RPMI7951 (cell line): ENCODE results near the gene PTPRR. TPM values are rescaled to one million over a fixed set of nuclear protein-coding genes. Genes with fewer than 3 reads are reported as not detected.
A peak's percentile ranks its signal among the peaks of the same experiment; 100 is the strongest.

ENCODE experiments used
- DNase-seq: peaks from one replicate; pipeline ENCODE4 v3.0.0-alpha.2; 2012; ENCODE audit warnings: low read depth
- total RNA-seq: library from RNA; depleted of rRNA; stranded (reverse); fragments of >200 nt; shearing (Covaris generic); gene quantifications from 2 replicates; pipeline ENCODE4 v1.2.3, GENCODE V29; 2014

The PTPRR gene
- total RNA-seq, 1 experiment from 2014 or later: 9.0 TPM

DNA sequence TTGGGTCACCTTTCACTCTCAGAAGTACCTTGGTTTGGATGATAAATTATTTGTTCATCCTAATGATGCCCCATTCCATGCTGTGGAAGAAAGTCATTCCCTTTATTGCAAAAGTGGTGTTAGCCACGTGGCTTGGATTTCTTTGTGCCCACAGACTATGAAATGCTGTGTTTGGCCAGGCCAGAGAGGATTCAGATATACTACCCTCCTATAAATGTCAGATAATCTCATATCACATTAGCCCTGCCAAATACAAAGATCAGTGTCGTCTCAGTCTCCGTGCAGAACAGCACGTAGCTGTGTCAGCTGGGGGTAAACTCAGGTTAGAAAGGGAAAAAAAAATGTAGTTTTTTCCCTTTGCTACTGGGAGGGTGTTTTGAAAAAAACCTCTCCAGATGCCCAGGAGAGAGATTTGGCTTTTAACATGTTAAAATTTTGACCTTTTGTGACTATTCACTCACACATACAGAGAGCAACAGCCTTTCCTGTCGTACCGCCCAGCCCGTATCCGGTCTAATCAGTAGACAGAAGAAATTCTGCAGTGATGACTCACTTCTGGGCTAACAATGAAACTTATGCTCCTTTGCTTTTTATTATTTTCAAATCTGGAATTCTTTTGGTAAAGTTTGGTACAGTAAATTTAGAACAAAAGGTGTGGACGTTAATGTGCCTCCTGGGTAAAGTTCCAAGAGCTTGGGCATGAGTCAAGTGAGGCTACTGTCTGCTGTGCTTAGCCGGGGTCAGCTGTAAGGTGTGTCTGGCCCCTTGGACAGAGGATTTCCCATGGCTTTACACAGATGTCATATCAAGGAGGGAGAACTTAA is 274.8 kb downstream of the PTPRR start:
- peak; percentile 97 for DNase-seq

DNA sequence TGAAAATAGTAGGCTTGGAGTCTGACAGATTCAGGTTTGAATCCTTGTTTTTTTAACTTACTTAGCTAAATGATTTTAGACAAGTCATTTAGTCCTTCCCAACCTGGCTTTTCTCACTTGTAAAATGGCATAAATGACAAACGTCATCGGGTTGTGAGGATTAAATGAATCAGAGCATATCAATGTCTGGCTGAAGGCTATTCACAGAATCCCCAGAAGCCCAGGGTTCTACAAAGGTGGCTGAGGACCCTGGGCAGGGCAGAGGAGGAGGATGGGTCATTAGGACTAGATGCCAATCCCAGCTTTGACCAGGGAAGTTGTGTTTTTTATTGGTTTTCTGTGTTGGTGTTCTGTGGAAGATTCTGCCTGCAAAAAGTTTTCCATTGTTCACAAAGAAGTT is 275.7 kb downstream of the PTPRR start:
- no peak for DNase-seq

DNA sequence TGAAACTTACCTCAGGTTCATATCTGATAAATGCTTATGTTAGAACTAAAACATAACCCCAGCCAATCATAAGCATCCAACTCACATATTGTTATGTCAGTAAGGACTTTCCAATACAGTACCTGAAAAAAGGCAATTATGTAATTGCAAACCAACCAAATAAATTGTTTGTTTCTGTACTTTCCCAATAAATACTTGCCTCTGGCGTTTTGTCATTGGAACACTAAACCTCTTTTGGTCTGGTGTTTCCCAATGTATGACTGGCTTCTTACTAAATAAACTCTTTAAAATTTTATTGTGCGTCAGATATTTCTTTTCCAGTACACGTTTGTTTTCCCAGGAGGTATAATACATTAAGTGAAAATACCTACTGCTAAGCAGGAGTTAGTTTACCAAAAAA is 276.6 kb downstream of the PTPRR start:
- no peak for DNase-seq

DNA sequence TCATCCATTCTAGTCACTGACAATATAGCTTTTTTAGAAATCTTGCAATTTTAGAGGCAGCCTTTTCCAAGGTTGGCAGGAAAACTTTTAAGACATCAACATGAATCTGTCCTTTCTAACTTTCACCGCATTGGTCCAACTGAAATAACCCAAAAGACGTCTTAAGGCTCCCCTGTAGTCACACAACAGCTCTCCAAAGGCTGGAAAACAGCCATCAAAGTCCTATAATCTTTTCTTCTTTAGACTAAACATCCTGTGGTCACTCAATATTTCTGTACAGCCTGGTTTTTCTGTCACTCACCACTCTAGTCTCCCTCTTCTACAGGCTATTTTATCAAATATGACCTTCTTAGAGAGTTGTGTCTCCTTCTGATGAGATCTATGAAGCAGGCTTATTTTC is 278.8 kb downstream of the PTPRR start:
- DNase-seq: no peak

DNA sequence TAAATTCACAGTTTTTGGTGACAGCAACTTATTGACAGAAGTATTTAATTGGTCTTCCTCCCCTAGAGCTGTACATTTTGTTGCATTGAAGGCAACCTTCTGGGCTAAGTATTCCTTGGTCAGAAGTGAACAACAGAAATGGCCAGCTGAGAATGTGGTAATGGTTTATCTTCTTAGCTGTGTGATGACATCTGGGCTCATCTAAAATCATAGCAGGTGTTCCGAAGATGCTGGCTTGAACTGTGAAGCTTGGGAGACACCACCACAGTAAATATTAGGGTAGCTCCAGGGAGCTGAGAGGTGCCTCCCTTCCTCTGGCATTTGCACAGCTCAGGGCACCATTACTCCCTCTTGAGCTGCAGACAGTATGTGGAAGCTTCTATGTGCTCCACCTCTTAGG is 279.6 kb downstream of the PTPRR start:
- DNase-seq: no peak

DNA sequence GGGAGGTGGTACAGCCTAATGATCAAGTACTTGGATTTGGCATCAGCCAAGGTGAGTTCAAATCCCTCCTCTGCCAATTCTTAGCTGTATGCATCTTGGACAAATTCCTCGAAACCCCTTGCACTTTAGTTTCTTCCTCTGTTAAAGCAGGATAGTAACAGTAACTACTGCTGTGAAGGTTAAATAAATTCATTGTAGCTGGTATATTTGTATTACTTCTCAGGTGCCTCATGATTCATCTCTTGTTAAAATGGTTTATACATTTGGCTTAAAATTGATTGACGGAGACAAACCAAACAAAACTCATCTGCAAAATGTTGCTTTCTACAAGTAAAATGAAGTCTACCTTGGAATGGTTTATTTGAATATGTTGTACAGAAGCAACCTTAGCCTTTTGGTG is 281.0 kb downstream of the PTPRR start:
- no peak for DNase-seq

- peak; percentile 65 for DNase-seq
Measured at GRCh38 chr12:70638639-70639360, 281.7 kb downstream of the PTPRR start.

GRCh38 chr12:70637303-70638085 is 283.0 kb downstream of the PTPRR start, which contains the start of gene PTPRB:
Gene PTPRB (minus strand): TSS chr12:70637429. CDS start chr12:70637395, 34 bp downstream.
- DNase-seq: no peak

- DNase-seq: no peak
Measured at GRCh38 chr12:70635755-70636154, 284.8 kb downstream of the PTPRR start.

- peak; percentile 76 for DNase-seq
Measured at GRCh38 chr12:70628701-70629480, 291.6 kb downstream of the PTPRR start.

- peak; percentile 62 for DNase-seq
Measured at GRCh38 chr12:70627677-70628076, 292.9 kb downstream of the PTPRR start.

- DNase-seq: no peak
Measured at GRCh38 chr12:70626180-70626579, 294.4 kb downstream of the PTPRR start.

- DNase-seq: peak; percentile 44
Measured at GRCh38 chr12:70619471-70620152, 300.9 kb downstream of the PTPRR start.

DNA sequence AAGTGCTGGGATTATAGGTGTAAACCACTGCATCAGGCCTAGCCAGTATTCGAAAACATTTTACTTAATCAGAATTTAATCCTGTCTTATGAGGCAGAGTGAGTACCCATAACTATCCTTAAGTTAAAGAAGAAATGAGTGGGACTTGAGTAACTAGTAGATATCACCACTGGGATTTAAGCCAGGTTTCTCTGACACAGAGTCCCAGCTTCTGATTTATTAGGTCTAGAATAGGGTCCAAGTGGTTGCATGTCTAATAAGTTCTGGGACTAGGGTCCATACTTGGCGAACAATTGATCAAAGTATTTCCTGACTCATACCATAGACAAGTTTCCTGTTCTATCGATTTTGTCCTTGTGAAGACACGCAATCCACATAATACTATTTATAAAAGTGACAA is 302.2 kb downstream of the PTPRR start:
- DNase-seq: no peak

DNA sequence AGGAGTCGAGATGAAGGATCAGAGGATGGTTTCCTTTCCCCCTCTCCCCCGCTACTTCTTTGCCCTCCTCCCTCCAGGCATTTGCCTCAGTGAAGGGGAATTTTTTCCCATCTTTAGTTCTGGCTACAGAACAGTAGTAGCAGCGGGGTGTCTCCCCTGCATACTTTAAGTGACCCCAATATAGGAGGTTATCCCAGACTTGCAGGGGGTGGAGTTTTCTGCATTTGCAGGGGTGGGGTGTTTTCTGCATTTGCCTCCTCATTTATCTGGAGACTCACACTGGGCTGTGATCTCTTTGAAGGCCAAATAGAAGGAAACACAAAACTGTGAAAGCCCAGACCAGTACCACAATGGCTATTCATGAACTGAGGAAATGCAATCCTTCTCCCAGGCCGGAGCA is 303.1 kb downstream of the PTPRR start:
- DNase-seq: no peak

DNA sequence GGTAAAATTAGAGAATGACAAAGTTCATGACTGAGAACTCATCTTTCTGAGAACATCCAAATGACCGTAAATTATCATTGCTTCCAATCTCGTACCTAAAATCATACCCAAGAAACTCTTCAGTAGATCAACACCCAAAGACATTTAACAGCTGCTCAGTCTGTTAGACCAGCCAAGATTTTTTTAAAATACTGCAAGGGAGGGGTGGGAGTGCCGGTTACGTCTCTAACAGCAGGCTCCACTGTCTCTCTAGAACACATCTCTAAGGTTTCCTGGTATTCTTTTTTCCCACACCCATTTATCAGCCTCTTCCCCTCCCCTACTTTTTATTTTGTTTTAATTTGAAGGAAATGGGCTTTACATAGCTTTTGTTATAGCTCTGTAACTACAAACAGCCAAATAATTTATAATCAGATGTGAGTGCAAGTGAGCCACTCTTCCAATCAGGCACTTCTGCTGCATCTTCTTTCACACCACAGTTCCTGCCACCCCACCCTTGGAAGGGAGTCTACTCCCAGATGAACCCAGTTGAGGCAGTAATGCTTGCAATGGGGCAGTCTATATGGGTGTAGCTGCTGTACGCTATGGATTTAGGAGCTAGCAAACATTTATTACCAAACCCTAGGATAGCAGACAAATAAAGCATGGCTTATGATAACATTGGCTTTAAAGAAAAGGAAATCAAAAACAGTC is 305.2 kb downstream of the PTPRR start:
- DNase-seq: no peak

- DNase-seq: peak; percentile 52
Measured at GRCh38 chr12:70609739-70610491, 310.6 kb downstream of the PTPRR start.

DNA sequence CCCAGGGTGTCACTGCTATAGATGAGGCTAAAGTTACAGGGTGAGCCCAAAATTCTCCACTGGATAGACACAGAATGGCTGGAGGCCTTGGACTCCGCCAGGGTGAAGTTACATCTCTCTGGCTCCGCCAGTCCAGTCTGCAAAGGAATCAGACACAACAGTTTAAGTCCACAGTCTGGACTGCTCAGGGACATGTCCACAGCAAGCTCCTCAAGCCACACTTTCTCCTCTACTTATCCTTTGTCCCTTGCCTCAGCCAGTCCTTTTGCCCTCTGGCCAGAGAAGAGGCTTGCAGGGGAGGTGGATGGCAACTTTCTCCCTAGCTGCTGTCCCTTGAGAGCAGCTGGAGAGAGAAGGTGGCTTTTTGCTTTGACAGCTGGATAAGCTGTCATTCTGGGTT is 311.3 kb downstream of the PTPRR start:
- DNase-seq: no peak

DNA sequence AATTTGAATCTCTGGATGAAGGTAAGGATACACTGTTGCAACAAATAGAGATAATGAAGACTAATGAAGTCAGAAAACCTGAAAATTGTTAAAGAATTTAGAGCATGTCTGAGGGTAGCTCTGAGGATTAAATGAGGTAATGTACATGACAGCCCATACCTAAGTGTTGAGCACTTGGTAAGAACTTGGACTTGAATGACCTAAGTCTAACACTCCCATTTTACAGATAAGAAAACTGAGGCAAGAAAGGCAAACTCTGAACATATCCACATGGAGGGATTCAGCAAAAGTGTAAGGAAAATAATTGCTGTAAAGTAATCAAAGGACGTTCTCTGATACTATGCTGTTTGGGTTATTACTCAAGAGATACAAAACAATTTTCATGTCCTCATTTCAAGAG is 312.4 kb downstream of the PTPRR start:
- DNase-seq: no peak

GRCh38 chr12:70607107-70607506 is 313.4 kb downstream of the PTPRR start:
- no peak for DNase-seq
